SU-DHL-6 (cell line): ENCODE measurements around the gene SETBP1.

Source experiments
- H2AFZ ChIP-seq: fragments of 200-600 bp; sonication (generic); 2 replicates; pipeline ENCODE4 v1.6.1; 2014; ENCODE audit warnings: low read depth, mild to moderate bottlenecking, moderate library complexity, mixed read lengths, antibody characterized with exemption, low read length; ENCODE audit not compliant: severe bottlenecking
- H3F3A ChIP-seq: fragments of 200-600 bp; shearing (Covaris generic); 2 replicates; pipeline ENCODE4 v1.6.0; 2016; ENCODE audit warnings: antibody characterized with exemption, mild to moderate bottlenecking; ENCODE audit not compliant: insufficient read depth
- H3K27ac ChIP-seq: fragments of 200-600 bp; sonication (generic); 2 replicates; pipeline ENCODE4 v1.5.1; 2016; ENCODE audit warnings: low read depth, mild to moderate bottlenecking, low read length, moderate library complexity, mixed read lengths
- H3K27me3 ChIP-seq: fragments of 200-600 bp; sonication (generic), shearing (Covaris generic); 2 replicates; pipeline ENCODE4 v1.6.0; 2014; ENCODE audit warnings: mild to moderate bottlenecking, low read length
- H3K36me3 ChIP-seq: fragments of 200-600 bp; sonication (generic); 2 replicates; pipeline ENCODE4 v1.6.1; 2014; ENCODE audit warnings: mild to moderate bottlenecking, low read length, mixed read lengths
- H3K4me2 ChIP-seq: fragments of 300-600, 200-600 bp; shearing (Covaris generic), sonication (generic); 2 replicates; pipeline ENCODE4 v1.6.0; 2014; ENCODE audit warnings: low read length, low read depth, mild to moderate bottlenecking; ENCODE audit not compliant: poor library complexity, severe bottlenecking
- H3K4me3 ChIP-seq: fragments of 200-600 bp; sonication (generic); 2 replicates; pipeline ENCODE4 v1.5.1; 2014; ENCODE audit warnings: antibody characterized with exemption, low read length, mild to moderate bottlenecking, mixed read lengths; ENCODE audit not compliant: insufficient read depth, poor library complexity, severe bottlenecking
- H3K79me2 ChIP-seq: fragments of 200-600 bp; sonication (generic); 2 replicates; pipeline ENCODE4 v1.6.1; 2014; ENCODE audit warnings: mild to moderate bottlenecking, low read length, moderate library complexity; ENCODE audit not compliant: insufficient read depth
- H3K9ac ChIP-seq: fragments of 200-600 bp; sonication (generic); 2 replicates; pipeline ENCODE4 v1.7.0; 2014; ENCODE audit warnings: mild to moderate bottlenecking, low read length
- H3K9me2 ChIP-seq: fragments of 200-600 bp; sonication (generic); replicated peaks from 2 replicates; pipeline ENCODE4 v1.6.1; 2014; ENCODE audit warnings: low read length; ENCODE audit not compliant: insufficient read depth
- H3K9me3 ChIP-seq: fragments of 200-600 bp; sonication (generic); 2 replicates; pipeline ENCODE4 v1.6.1; 2014; ENCODE audit warnings: low read length, mixed read lengths; ENCODE audit not compliant: insufficient read depth
- H4K20me1 ChIP-seq: fragments of 200-600 bp; sonication (generic); 2 replicates; pipeline ENCODE4 v1.6.1; 2014; ENCODE audit warnings: low read depth, mild to moderate bottlenecking, antibody characterized with exemption, low read length, moderate library complexity, mixed read lengths
- EZH2phosphoT487 ChIP-seq: fragments of 200-600 bp; sonication (generic), shearing (Covaris generic); conservative IDR thresholded peaks from 2 replicates; pipeline ENCODE4 v1.6.1; 2018; ENCODE audit warnings: mild to moderate bottlenecking, antibody characterized with exemption, low read length, moderate library complexity, mixed read lengths
- TF ChIP-seq, protein P1 (sequence below): fragments of 200-600 bp; sonication (generic); IDR thresholded peaks from one replicate; pipeline ENCODE4 v1.5.1; 2017; ENCODE audit warnings: antibody characterized with exemption, mild to moderate bottlenecking, low read length, moderate library complexity; ENCODE audit not compliant: insufficient read depth, poor library complexity, severe bottlenecking

Gene SETBP1

DNA sequence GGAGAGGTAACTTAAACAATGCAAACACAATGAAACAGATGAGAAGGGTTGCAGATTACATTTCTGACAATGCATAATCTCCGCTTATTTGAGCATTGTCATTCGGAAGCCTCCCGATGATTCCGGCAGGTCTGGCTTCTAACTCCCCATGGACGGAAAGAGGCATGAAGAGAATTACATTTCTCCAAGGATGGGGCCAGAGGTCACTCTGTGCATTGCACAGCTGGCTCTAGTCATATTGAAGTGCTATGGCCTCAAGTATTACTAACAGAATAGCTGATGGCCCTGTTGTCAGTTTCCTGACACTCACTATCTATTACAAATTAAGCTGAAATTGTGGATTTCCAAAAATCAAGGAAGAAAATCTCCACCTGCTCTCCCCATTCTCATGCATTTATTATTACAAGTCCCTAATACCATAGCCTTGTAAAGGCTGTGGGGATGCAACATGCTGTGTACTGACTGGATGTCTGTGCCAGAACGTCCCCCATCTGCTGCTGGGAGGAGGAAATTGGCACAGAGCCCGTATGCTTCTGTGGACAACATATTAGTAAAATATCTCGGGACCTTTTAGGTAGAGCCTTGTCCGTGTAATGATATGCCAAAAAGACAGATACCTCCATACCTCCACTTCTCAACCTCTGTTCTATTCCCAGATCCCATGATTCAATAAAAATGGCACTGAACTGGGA, 168.1 kb downstream of the SETBP1 start:
- no peaks in the 10 kb centered on the region for H4K20me1 ChIP-seq
- H3K36me3 ChIP-seq: no peaks in the 10 kb centered on the region
- TF ChIP-seq, protein P1, sequence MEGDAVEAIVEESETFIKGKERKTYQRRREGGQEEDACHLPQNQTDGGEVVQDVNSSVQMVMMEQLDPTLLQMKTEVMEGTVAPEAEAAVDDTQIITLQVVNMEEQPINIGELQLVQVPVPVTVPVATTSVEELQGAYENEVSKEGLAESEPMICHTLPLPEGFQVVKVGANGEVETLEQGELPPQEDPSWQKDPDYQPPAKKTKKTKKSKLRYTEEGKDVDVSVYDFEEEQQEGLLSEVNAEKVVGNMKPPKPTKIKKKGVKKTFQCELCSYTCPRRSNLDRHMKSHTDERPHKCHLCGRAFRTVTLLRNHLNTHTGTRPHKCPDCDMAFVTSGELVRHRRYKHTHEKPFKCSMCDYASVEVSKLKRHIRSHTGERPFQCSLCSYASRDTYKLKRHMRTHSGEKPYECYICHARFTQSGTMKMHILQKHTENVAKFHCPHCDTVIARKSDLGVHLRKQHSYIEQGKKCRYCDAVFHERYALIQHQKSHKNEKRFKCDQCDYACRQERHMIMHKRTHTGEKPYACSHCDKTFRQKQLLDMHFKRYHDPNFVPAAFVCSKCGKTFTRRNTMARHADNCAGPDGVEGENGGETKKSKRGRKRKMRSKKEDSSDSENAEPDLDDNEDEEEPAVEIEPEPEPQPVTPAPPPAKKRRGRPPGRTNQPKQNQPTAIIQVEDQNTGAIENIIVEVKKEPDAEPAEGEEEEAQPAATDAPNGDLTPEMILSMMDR: no peak
- TF ChIP-seq EZH2phosphoT487: no peak
- H3F3A ChIP-seq: no peaks in the 10 kb centered on the region
- H3K27ac ChIP-seq: no peak overlapping the region
- H3K79me2 ChIP-seq: no peaks in the 10 kb centered on the region
- no peak overlapping the region for H3K4me2 ChIP-seq
- no peak overlapping the region for H3K9ac ChIP-seq
- H3K9me2 ChIP-seq: no peaks in the 10 kb centered on the region
- no peak overlapping the region for H2AFZ ChIP-seq
- H3K9me3 ChIP-seq: no peaks in the 10 kb centered on the region
- H3K4me3 ChIP-seq: no peak overlapping the region
- H3K27me3 ChIP-seq: no peaks in the 10 kb centered on the region

DNA sequence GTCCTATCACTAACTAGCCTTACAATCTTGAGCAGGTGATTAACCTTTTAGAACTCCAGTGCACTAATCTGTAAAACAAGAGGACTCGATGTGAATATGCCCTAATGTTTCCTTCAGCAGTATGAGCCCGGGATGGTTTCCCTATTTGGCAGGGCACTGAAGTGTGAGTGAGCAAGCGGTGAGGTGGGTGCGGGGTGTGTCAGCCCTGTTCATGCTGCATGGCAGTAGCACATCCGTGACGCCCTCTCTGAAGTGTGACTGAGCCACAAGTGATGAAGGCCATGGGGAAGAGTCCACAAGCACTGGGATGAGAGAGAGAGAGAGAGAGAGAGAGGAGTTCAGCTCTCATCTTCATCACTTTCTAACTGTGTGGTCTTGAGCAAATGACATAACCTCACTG, 168.7 kb downstream of the SETBP1 start:
- Histone ChIP-seq H3F3A (no peaks in the 10 kb centered on the region), H3K4me2 (no peak overlapping the region), H3K9me3 (no peaks in the 10 kb centered on the region), H2AFZ (no peak overlapping the region), H4K20me1 (no peaks in the 10 kb centered on the region), H3K4me3 (no peak overlapping the region), H3K79me2 (no peaks in the 10 kb centered on the region), H3K36me3 (no peaks in the 10 kb centered on the region), H3K9ac (no peak overlapping the region), H3K27ac (no peak overlapping the region), H3K9me2 (no peaks in the 10 kb centered on the region), H3K27me3 (no peaks in the 10 kb centered on the region)
- TF ChIP-seq, protein P1: no peak

DNA sequence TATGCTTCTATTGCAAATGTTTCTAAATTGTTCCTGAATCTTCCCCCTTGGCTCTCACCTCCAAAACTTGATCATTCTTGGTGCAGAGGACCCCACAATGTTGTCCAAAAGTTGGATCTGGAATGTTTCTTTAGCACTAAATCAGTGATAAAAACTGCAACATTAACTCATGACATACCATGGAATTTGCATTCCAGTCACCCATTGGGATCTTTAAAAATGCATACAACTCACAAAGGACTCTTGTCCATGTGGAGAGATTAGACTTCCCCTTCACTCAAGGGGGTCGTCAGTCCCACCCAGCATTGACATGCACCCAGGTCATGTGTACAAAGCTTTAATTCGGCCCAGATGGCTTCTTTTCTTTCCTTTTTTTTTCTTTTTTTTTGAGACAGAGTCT, 169.3 kb downstream of the SETBP1 start:
- Histone ChIP-seq H3K4me2 (no peak overlapping the region), H3K9ac (no peak overlapping the region), H3K9me2 (no peaks in the 10 kb centered on the region), H3K4me3 (no peak overlapping the region), H3K27me3 (no peaks in the 10 kb centered on the region), H3K9me3 (no peaks in the 10 kb centered on the region), H3F3A (no peaks in the 10 kb centered on the region), H3K27ac (no peak overlapping the region), H3K79me2 (no peaks in the 10 kb centered on the region), H2AFZ (no peak overlapping the region), H4K20me1 (no peaks in the 10 kb centered on the region), H3K36me3 (no peaks in the 10 kb centered on the region)
- TF ChIP-seq EZH2phosphoT487: no peak
- TF ChIP-seq, protein P1: no peak
